GM21367 (cell line): Measurements from ENCODE around the gene UBE2M.
A peak's percentile ranks its signal among the peaks of the same experiment; 100 is the strongest.
"Not testable (repeated sequence)": the region's sequence is repeated elsewhere in the genome, so short reads cannot be mapped to it uniquely, and the experiment has no call there.

ENCODE experiments used
- ATAC-seq: cut with Tn5 transposase; IDR thresholded peaks from one replicate; pipeline ENCODE4 v1.9.1; 2021; ENCODE audit not compliant: unreplicated experiment

The UBE2M gene

DNA sequence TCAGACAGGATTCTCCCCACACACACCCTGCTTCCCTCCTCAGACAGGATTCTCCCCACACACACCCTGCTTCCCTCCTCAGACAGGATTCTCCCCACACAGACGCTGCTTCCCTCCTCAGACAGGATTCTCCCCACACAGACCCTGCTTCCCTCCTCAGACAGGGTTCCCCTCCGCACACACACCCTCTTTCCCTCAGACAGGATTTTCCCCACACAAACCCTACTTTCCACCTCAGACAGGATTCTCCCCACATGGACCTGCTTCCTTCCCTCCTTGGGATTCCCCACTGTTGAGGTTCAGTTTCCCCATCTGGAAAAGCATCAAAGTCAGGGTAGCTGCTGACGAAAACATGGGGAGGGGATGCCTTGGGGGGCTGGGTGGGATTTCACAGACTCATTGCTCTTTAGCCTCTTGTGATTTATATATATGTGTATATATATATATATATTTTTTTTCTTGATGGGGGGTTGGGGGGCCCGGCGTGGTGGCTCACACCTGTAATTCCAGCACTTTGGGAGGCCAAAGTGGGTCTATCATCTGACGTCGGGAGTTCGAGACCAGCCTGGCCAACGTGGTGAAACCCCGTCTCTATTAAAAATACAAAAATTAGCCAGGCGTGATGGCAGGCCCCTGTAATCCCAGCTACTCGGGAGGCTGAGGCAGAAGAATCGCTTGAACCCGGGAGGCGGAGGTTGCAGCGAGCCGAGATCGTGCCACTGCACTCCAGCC is 15.6 kb downstream of the UBE2M start:
- not testable (repeated sequence) for ATAC-seq

DNA sequence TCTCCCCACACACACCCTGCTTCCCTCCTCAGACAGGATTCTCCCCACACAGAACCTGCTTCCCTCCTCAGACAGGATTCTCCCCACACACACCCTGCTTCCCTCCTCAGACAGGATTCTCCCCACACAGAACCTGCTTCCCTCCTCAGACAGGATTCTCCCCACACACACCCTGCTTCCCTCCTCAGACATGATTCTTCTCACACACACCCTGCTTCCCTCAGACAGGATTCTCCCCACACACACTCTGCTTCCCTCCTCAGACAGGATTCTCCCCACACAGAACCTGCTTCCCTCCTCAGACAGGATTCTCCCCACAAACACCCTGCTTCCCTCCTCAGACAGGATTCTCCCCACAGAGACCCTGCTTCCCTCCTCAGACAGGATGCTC is 19.2 kb downstream of the UBE2M start:
- not testable (repeated sequence) for ATAC-seq

DNA sequence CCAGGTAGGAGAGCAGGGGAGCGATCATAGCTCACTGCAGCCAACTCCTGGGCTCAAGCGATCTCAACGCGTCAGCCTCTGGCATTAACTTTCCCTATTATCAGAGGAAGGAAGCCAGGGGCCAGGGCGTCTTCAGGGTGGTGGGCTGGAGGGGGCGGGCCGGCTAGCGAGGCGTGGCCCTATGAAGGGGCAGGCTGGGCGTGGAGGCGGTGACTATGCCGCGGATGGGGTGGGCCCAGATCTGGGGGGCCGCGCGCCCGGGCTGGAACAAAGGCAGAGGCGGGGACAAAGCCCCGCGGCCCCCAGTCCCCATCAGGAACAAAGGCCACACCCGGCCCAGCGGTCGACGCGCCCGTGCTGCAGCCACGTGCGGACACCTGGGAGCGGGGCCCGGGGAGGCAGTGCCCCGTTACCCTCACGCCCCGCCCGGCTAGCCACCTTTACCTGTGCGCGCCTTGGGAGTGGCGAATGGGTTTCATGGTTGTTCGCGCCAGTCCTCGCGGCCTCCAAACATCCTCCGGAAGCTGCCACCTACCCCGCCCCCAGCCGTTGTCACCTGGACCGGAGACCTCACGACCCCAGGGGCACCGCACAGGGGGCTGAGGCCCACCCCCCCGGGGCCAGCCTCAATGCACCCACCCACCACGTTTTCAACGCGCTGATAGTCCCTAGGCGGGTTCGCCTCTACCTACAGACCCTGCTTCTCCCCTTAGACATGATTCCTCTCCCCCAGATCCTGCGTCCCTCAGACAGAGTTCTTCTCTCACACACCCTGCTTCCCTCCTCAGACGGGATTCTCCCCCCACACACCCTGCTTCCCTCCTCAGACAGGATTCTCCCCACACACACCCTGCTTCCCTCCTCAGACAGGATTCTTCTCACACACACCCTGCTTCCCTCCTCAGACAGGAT is 19.9 kb downstream of the UBE2M start:
- ATAC-seq = no peak

- no peak for ATAC-seq
Measured at GRCh38 chr19:58536852-58537798, 21.3 kb downstream of the UBE2M start.

DNA sequence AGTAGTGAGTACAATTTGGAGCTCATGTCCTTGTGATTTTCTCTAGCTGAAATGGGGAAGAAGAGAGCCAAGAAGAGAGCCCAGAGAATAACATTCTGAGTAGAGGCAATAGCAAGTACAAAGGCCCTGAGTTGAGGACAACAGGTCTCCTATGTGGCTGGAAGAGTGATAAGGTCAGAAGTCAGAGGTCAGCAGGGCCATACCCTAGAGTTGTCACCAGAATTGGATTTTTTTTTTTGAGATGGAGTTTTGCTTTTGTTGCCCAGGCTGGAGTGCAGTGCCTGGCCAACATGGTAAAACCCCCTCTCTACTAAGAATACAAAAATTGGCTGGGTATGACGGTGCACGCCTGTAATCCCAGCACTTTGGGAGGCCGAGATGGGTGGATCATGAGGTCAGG is 22.6 kb downstream of the UBE2M start:
- ATAC-seq = no peak

GRCh38 chr19:58531034-58531840 is 27.2 kb downstream of the UBE2M start:
- ATAC-seq = no peak

- ATAC-seq = no peak
Measured at GRCh38 chr19:58529405-58529804, 29.0 kb downstream of the UBE2M start.

DNA sequence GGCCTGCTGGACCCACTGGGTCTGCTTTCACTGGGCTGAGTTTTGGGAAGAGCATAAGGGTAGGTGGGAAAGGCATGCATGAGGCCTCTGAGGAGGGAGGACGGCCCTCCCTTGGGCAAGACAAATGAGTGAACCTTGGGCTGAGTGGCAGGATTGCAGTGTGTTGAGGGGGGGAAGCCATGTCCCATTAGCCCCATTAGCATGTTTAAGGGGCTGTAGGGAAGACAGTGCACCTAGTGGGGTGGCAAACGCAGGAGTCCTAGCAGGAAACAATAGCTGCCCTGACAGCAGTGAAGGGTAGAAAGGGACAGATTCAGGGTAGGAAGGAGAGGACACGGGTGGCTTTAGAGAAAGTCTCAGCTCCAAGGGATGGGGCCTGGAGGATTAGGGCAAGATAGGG is 35.7 kb downstream of the UBE2M start:
- no peak for ATAC-seq

GRCh38 chr19:58521651-58522050 is 36.8 kb downstream of the UBE2M start:
- no peak for ATAC-seq

DNA sequence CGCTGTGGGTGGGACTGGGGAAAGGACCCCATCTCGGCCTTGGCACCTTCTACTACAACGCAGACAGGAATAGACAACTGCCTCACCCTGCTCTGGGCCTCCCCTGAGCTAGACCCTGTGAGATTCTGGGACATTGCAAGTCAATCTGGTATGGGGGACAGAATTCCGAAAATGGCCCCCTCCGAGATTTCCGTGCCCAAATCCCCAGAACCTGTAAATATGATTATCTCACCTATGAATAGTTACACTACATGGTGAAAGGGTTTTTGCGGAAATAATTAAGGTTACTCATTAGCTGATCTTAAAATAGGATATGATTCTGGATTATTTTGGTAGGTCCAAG is 38.2 kb downstream of the UBE2M start:
- no peak for ATAC-seq

DNA sequence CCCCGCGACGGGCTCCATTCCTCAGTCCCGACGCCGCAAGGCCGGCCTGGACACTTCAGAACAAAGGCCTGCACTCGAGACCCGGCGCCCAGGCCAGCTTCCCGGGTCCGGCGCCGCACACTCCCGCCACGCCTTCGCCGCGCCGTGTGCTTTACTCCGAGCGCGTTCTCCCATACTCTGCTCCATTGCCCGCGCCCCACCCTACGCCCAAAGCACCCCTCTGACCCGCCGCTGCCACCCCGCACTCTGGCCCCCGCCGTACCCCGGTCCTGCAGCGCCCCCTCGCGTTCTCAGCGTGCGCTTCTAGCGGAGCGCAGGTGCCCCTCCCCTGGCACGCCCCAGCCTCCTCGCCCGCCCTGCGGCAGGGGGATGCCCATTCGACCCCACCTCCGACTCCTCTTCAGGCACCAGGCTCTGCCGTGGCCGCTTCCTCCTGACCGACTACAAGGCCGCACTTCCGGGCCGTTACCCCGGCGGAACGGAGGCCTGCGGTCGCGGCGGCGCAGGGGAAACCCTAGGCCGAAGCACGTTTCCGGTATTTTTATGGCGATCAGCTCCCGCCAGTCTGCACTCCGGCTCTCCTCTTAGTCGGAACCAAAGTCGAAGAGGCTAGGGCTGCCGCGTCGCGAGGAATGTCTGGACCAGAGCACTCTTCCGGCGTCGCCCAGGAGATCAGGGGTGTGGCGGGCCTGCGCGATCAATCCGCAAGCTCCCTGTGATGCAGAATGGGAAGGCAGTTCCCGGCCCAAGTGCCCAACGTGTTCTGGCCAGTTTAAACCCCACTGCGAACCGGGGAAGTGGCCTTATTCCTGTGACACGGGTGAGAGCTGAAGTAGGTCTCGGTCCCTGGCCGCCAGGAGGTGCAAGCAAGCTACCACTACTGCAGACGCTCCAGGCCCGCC is 38.8 kb downstream of the UBE2M start, which contains the start of gene ZBTB45:
Gene ZBTB45 (minus strand): TSS at position 456 of the 902 bp plus-strand sequence. CDS start 2,137 bp downstream, outside the sequence.
- peak; percentile 67 for ATAC-seq

DNA sequence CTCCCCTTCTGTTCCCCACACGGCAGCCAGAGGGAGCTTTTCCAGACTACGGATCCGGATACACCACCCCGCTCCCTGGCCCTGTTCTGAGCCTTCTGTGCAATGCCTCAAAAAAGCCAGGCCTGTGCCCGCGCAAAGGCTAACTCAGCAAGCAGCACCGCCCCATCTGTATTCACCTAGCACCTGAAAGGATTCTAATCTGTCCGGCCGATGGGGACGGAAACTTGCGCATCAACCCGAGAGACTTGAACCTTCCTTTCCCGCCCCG is 39.4 kb downstream of the UBE2M start:
- no peak for ATAC-seq

- no peak for ATAC-seq
Measured at GRCh38 chr19:58518256-58519086, 39.9 kb downstream of the UBE2M start.

DNA sequence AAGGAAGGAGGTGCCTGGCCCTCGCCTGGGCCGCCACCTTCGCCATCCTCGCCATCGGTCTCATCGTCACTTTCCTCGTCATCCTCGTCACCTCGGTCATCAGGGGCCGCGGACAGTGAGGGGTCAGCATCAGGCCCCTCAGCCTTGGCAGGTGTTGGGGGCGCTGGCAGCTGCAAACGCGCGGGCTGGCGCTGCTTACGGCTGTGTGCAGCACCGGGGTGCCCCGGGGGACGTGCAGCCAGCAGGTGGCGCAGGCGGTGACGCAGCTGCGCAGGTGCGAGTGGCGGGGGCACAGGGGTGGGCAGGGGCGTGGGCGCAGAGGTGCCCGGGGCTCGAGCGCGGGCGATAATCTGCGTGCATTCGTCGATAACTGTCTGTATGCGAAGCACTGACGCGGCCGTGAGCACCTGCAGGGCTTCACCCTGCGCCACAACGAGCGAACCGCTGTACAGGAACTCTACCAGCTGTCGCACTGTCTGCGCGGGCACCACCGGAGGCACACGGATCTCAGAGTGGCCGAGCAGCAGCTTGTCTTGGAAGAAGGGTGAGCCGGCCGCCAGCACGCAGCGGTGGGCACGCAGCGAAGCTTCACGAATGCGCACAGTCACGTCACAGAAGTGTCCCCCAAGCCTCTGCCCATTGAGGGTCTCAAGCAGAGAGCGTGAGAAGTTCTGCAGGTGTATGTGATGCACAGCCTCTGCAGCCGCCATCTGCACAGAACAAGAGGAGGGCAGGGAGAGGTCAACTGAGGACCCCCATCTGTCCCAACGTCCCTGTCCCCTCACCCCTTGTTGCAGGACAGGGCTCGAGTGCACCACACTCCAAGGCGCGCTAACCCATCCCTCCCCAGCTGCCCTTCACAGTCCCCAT is 41.2 kb downstream of the UBE2M start:
- no peak for ATAC-seq

DNA sequence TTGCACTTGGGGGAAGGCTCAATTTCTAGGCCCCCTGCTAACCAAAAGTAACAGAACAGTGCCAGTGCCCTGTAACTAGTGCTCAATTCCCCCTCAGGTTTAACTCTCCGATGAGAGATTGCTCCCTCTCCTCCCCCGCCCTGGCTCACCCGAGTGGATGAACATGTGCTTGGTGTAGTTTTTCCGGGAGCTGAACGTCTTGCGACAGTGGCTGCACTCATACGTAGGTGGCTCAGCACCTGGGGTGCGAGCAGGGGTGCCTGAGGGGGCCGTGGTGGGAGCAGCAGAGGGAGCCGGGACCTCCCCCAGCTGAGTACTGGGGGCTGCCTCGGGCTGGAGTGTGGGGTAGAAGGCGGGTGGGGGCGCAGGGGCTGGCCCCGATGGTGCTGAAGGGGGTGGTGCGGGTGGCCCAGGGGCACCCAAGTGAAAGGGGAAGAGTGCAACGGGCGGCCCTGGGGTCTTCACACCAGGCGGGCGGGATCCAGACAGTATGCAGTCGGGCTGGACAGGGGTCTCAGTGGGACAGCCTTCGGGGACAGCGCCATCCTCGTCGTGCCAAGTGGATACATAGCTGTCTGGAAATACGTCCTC is 42.1 kb downstream of the UBE2M start:
- ATAC-seq = no peak

GRCh38 chr19:58515259-58515658 is 43.2 kb downstream of the UBE2M start:
- no peak for ATAC-seq

DNA sequence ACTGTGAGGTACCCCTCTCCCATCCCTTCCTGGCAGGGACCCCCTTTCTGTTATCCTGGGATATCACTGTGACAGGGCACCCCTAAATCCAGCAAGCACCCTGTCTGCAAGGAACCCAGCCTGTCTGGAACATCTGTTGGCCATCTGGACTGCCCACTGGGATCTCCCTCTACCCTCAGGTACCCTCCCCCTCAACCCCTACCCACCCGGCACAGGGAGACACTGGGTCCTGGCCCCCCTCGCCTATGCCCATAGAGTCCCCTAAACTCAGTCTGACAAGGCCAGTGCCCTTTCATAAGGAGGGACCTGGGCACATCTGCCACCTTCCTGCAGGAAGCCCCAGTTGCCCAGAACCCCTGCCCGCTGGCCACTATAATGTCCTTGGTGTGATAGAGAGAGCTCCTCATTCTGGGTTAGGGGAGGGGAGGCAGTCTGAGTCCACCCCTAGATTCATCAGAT is 43.8 kb downstream of the UBE2M start:
- no peak for ATAC-seq
